Mesenteric fat pad (tissue), 1 donor: ENCODE results near the gene VPREB1. TPM values are rescaled to one million over a fixed set of nuclear protein-coding genes. Genes with fewer than 3 reads are reported as not detected.
"Not testable (repeated sequence)": the region's sequence is repeated elsewhere in the genome, so short reads cannot be mapped to it uniquely, and the experiment has no call there.

Experiments
- DNase-seq: peaks from one replicate; pipeline ENCODE4 v3.0.0-alpha.2; 2020; ENCODE audit warnings: low spot score
- total RNA-seq: library from RNA; stranded (reverse); fragmentation: NEBNext Ultra II Directional; extraction: Animal tissue kit (Norgen Biotek cat#: 25700); gene quantifications from one replicate; pipeline ENCODE4 v1.2.1, GENCODE V29; 2021
- donor health status: DM: yes; HTN: yes; CAD: no.

Gene VPREB1
- total RNA-seq, 1 donor from 2014 or later, result not detected

DNA sequence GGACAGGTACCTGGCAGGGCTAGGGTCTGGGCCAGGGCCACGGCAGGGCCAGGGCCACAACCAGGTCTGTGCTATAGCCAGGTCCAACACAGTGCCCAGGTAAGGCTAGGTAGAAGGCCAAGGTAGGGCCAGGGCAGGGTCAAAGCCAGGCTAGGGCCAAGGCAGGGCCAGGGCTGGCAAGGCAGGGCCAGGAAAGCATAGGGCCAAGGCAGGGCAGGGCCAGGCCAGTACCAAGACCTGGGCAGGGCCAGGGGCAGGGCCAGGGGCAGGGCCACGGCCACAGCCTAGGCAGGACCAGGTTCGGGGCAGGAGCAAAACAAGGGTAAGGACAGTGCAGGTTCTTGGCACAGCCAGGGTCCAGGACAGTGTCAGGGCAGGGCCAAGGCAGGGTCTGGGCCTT lies 48.1 kb downstream of the VPREB1 start:
- not testable (repeated sequence) for DNase-seq

DNA sequence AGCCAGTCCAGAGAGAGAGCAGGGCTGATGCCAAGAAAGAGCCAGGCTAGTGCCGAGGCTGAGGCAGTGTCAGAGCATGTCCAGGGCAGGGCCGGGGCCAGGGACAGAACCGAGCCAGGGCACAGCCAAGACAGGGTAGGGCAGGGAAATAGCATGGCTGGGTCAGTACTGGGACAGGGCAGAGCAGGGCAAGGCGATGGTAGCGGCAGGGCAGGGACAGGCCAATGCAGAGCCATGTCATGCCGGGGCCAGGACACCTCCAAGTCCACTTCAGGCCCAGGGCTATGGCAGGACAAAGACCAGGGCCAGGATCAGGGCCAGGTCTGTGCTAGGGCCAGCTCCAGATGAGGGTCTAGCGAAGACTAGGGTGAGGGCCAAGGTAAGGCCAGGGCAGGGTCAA lies 48.9 kb downstream of the VPREB1 start:
- not testable (repeated sequence) for DNase-seq

DNA sequence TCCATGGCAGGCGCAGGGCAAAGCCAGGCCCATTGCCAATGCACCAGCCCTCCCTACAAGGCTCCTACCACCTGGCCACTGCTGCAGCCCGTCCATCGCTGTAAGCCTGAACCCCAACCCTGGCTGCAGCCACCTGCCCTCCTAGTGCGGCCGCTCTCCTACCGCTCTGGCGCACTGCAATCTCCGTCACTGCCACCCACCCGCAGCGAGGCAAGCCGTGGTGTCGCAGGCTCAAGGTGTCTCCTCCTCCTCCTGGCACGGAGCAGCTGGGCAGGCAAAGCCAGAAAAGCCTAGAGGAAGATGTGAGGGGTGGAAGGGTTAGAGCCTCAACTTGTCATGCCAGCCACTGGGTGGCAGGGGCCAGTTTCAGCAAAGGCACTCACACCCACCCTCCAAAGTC lies 50.1 kb downstream of the VPREB1 start:
- not testable (repeated sequence) for DNase-seq
